ENCODE results near the gene TRAF3.

TRAF3 gene

DNA sequence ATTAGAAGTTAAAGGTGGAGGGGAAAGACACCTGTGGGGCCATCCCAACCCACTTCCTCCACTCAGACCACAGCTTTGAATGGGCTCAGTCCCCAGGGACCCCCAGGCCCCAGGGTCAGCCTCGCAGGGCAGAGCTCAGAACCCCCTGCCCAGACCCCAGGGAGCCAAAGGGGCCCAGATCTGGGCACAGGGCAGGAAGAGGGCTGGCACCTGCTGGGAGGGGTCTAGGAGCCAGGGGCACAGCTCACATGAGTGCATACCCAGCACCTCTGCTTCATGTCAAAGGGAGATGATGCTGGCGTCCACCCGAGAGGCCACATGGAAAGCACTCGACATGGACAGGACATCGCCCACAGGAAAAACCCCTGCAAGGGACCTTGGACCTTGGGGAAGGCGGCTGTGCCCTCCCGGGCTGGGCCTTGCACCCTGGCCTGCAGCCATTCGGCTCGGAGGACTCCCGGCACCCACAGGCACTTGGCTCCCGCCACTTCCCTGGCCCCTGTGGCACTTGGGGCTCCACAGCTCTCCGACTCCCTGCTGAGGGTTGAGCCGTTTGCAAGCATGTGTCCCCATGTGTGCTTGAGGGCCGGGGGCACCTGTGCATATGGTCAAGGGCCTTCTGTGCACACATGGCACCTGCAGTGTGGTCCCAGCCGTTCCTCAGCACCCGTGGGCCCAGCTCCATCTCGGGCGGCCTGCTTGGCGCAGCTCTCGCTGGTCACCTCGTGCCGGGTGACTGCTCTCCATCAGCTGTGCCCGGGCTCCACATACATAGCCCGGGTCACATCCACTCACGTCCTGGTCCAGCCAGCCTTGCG is 137.4 kb downstream of the TRAF3 start:
- no peak for TF ChIP-seq ZNF274 (IDR thresholded peaks at IDR 0.05; ENCODE audit: low read depth, low read length)
- H3K4me3 ChIP-seq (ENCODE audit: low read length) = no peak overlapping the region

GRCh38 chr14:102915292-102916110 is 138.3 kb downstream of the TRAF3 start:
- TF ChIP-seq ZNF274 (IDR thresholded peaks at IDR 0.05; ENCODE audit: low read depth, low read length) = no peak
- no peak overlapping the region for H3K4me3 ChIP-seq (ENCODE audit: low read length)

DNA sequence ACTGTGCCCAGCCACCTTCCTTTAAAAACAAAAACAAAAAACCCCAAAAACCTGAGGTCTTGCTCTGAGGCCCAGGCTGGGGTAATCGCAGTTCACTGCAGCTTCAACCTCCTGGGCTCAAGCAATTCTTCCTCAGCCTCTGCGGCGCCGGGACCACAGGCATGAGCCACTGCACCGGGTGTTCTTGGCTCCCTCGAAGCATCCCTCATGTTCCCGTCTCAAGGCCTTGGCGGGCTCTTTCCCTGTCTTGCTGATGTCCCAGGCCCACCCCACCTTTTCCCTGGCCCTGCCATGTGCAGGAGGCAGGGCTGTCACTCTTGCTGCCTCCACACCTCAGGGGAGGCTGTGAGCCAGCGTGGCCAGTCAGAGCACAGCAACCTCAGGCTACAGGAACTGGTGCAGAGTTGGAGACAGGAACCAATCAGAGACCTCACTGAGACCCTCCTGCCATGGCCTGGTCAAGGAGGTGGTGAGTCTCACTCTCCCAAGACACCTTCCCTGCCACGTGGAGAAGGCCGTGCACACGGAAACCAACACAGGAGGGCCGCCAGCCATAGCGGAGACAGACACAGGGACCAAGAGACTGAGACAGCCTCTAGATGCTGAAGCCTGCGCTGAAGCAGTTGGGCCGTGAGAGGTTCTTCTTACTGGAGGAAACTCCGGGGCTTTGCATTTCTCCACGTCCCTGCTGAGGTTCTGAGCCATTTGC is 139.3 kb downstream of the TRAF3 start:
- no peak for TF ChIP-seq ZNF274 (IDR thresholded peaks at IDR 0.05; ENCODE audit: low read depth, low read length)
- no peak overlapping the region for H3K4me3 ChIP-seq (ENCODE audit: low read length)

DNA sequence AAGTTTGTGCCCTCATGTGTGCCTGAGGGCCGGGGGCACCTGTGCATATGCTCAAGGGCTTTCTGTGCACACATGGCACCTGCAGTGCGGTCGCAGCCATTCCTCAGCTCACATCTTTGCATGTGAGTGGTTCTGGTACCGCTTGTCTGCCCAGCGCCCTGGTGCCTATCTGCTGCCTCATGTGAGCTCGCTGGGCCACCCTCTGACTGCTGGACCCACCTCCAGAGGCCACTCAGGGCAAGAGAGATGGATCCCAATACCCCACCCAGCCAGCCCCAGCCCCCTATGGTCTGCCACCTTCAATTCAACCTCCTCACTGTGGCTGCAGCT is 139.8 kb downstream of the TRAF3 start:
- no peak for TF ChIP-seq ZNF274 (IDR thresholded peaks at IDR 0.05; ENCODE audit: low read depth, low read length)
- no peak overlapping the region for H3K4me3 ChIP-seq (ENCODE audit: low read length)

GRCh38 chr14:102917469-102918211 is 140.4 kb downstream of the TRAF3 start:
- TF ChIP-seq ZNF274 (IDR thresholded peaks at IDR 0.05; ENCODE audit: low read depth, low read length) = no peak
- no peak overlapping the region for H3K4me3 ChIP-seq (ENCODE audit: low read length)

- no peak overlapping the region for H3K4me3 ChIP-seq (ENCODE audit: low read length)
- no peak for TF ChIP-seq ZNF274 (IDR thresholded peaks at IDR 0.05; ENCODE audit: low read depth, low read length)
Observed at GRCh38 chr14:102918438-102918837, 141.2 kb downstream of the TRAF3 start.

- no peak overlapping the region for H3K4me3 ChIP-seq (ENCODE audit: low read length)
- no peak for TF ChIP-seq ZNF274 (IDR thresholded peaks at IDR 0.05; ENCODE audit: low read depth, low read length)
Observed at GRCh38 chr14:102920273-102920997, 143.2 kb downstream of the TRAF3 start.

DNA sequence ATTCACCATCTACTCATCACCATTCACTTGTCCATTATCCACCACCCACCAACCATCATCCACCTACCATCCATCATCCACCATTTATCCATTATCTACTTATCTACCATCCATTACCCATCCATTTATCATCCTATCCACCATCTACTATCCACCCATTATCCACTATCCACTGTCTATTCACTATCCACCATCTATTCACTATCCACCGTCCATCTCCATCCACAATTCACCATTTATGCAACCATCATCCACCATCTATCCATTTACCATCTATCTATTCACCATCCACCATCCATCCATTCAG is 143.7 kb downstream of the TRAF3 start:
- TF ChIP-seq ZNF274 (IDR thresholded peaks at IDR 0.05; ENCODE audit: low read depth, low read length) = no peak
- no peak overlapping the region for H3K4me3 ChIP-seq (ENCODE audit: low read length)

DNA sequence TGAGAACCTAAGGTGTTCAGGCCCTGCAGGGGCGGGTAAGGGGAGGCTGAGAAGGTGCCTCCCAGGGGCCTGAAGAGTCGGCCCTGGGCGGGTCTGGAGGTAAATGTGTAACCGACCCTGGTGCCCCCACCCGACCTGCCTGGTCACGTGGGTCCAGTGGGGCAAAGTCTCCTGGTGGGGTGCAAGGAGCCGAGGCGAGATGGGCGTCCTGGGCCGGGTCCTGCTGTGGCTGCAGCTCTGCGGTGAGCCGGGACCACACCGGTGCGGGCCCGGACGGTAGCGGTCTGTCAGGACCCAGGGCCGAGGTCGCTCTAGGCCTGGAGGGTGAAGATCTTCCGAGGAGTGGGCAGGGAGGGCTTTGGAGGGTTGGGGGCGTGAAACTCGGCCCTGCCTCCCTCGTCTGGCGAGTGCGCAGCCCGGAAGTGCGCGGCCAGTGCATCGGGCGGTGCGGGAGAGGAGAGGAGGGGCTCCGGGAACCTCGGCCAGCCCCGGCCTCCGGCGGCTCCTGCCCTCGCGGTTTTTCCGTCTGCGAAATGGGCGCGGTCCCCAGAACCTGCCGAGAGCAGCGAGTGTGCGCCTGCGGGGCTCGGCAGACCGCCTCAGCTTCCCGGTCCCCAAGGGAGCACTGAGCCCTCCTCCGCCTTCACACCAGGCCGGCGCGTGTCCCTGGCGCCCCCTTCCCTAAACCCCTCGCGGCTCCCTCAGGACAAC is 145.4 kb downstream of the TRAF3 start, which contains the start of gene AMN:
AMN (plus strand) TSS at position 174 of the 711 bp plus-strand sequence; CDS start at position 200, 26 bp downstream.
- H3K4me3 ChIP-seq (ENCODE audit: low read length) = peak within 1 kb of the TSS; percentile 19; the same call in 1 of the 2 replicates
- TF ChIP-seq ZNF274 (IDR thresholded peaks at IDR 0.05; ENCODE audit: low read depth, low read length) = no peak

DNA sequence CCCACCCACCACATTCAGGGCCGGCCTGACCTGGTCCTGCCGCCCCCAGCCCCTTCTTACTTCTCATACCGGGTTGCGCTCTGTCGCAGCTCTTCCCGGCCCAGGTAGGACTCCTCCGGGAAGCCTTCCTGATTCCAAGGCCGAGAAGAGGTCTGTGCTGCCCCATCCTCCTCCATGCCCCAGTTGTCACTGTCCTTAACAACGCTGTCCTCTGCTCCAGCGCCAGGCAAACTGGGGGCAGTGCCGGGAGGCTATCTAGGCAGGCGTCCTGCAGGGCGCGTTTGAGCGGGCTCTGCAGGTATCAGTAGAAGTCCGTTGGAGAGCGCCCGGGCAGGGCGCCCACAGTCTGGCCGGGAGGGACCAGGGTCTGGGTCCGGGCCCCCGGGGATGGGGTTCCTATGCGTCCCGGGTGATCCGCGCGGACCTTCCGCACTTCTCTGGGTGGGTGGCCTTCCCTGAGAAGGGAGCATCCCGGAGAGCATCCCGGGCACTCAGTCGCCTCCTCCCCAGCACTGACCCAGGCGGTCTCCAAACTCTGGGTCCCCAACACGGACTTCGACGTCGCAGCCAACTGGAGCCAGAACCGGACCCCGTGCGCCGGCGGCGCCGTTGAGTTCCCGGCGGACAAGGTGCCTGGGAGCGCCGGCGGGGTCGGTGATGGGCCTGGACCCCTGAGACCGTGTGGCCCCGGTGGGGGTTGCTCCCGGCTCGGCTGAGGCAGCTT is 146.1 kb downstream of the TRAF3 start:
- no peak for TF ChIP-seq ZNF274 (IDR thresholded peaks at IDR 0.05; ENCODE audit: low read depth, low read length)
- H3K4me3 ChIP-seq (ENCODE audit: low read length) = peak overlapping the region; percentile 19; the same call in 1 of the 2 replicates

DNA sequence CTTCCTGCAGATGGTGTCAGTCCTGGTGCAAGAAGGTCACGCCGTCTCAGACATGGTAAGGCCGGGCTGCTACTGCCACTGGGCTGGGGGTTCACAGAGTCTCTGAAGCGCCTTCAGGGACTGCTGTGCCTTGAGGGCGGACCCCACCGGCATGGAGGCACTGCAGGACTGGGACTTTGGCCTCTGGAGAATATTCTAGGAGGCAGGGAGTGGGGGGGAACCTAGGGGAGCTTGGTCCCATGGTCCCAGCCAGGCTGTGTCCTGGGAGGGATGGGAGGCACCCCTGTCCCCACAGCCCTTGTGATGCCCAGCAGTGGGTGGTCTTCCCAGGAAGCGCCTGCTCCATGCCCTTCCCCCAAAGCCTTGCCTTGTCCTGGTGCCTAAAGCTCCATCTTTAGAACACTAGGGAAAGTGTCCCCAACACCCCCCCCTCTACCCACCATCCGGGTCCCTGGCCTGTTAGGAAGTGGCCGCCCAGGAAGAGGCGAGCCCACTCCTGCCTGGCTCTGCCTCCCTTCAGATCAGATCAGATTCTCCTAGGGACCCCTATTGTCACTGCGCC is 146.8 kb downstream of the TRAF3 start:
- no peak overlapping the region for H3K4me3 ChIP-seq (ENCODE audit: low read length)
- no peak for TF ChIP-seq ZNF274 (IDR thresholded peaks at IDR 0.05; ENCODE audit: low read depth, low read length)

Measured in GM08714 (cell line).